CD4-positive, alpha-beta T cell (primary cell): ENCODE measurements around the gene PIP5KL1. TPM values are rescaled to one million over a fixed set of nuclear protein-coding genes. Genes with fewer than 3 reads are reported as not detected.

Experiments
- ATAC-seq: fragments of 200-7000 bp; cut with Tn5 transposase; one replicate; pipeline ENCODE4 v1.10.0; 2022; ENCODE audit warnings: mild to moderate bottlenecking; ENCODE audit not compliant: poor library complexity
- CTCF ChIA-PET: fragments of 350-600 bp; sonication (Branson Sonifier 250); formaldehyde crosslinking; loops from one replicate; lab custom pipeline; 2021; ENCODE audit warnings: antibody characterized with exemption, inconsistent platforms; lab: Charles Lee
- POLR2A ChIA-PET: fragments of 350-600 bp; sonication (Branson Sonifier 250); formaldehyde crosslinking; loops from one replicate; lab custom pipeline; 2021; ENCODE audit warnings: antibody characterized with exemption, inconsistent platforms; lab: Charles Lee
- DNase-seq, 14 experiments: peaks; one replicate each; pipeline ENCODE4 v3.0.0-alpha.2; 2013 to 2020; ENCODE audit warnings: mixed read lengths in 2 of 14
- H3K27ac ChIP-seq, 2 donors: one replicate each; pipeline versions ENCODE4 v1.5.1 to v1.7.0; 2013; ENCODE audit warnings: low read length in 2 of 2, low read depth in 1 of 2, mild to moderate bottlenecking in 1 of 2
- H3K27me3 ChIP-seq, 2 experiments: 1 replicate in 1 of 2; 2 replicates in 1 of 2; pipeline versions ENCODE4 v1.6.1 to v1.7.0; 2013; ENCODE audit warnings: low read length in 2 of 2, control low read depth in 1 of 2, mild to moderate bottlenecking in 1 of 2, moderate library complexity in 1 of 2; ENCODE audit not compliant: insufficient read depth in 2 of 2, control insufficient read depth in 1 of 2
- H3K36me3 ChIP-seq: one replicate; pipeline ENCODE4 v1.6.1; 2013; ENCODE audit warnings: low read length, control low read depth; ENCODE audit not compliant: insufficient read depth
- H3K4me1 ChIP-seq: one replicate; pipeline ENCODE4 v1.6.1; 2013; ENCODE audit warnings: low read length, control low read depth; ENCODE audit not compliant: insufficient read depth
- H3K4me3 ChIP-seq: one replicate; pipeline ENCODE4 v1.5.1; 2013; ENCODE audit warnings: mild to moderate bottlenecking, low read length, moderate library complexity
- H3K9me3 ChIP-seq, 2 experiments: 1 replicate in 1 of 2; 2 replicates in 1 of 2; pipeline versions ENCODE4 v1.6.1 to v1.7.0; 2013; ENCODE audit warnings: low read length in 2 of 2, mild to moderate bottlenecking in 2 of 2, control low read depth in 1 of 2, moderate library complexity in 1 of 2; ENCODE audit not compliant: control insufficient read depth in 1 of 2, insufficient read depth in 1 of 2
- H3K27ac Mint-ChIP-seq: one replicate; pipeline ENCODE4 v1.8.0; 2020; ENCODE audit warnings: mixed read lengths
- H3K27me3 Mint-ChIP-seq: one replicate; pipeline ENCODE4 v1.8.0; 2021; ENCODE audit warnings: mixed read lengths
- H3K36me3 Mint-ChIP-seq: one replicate; pipeline ENCODE4 v1.8.0; 2021; ENCODE audit warnings: low read depth, mixed read lengths
- H3K4me1 Mint-ChIP-seq: one replicate; pipeline ENCODE4 v1.8.0; 2021; ENCODE audit warnings: low read depth, mixed read lengths
- H3K4me3 Mint-ChIP-seq: one replicate; pipeline ENCODE4 v1.8.0; 2020; ENCODE audit warnings: mild to moderate bottlenecking, mixed read lengths
- H3K9me3 Mint-ChIP-seq: one replicate; pipeline ENCODE4 v1.8.0; 2020; ENCODE audit warnings: mixed read lengths
- intact Hi-C, 2 experiments: fragments of 100-400 bp; cut with DNase I in 1 of 2; cut with micrococcal nuclease in 1 of 2; formaldehyde crosslinking; loops; one replicate each; pipeline versions ENCODE4 v1.15.1 to v1.9.0; 2023 to 2025; cut with DNase I, micrococcal nuclease
- total RNA-seq, 174 experiments: library from RNA in 2 of 174; stranded (reverse) in 2 of 174; gene quantifications; one replicate each; pipeline ENCODE4 v1.2.3 and lab custom pipeline; 2021 to 2026
- TF ChIP-seq, protein P1 (sequence below): fragments of 200-600 bp; IDR thresholded peaks from one replicate; pipeline ENCODE4 v1.8.0; 2022; ENCODE audit warnings: antibody characterized with exemption, mild to moderate bottlenecking

Gene PIP5KL1
- total RNA-seq, 2 experiments from 2014 or later: 2.9 to 3.3 TPM

DNA sequence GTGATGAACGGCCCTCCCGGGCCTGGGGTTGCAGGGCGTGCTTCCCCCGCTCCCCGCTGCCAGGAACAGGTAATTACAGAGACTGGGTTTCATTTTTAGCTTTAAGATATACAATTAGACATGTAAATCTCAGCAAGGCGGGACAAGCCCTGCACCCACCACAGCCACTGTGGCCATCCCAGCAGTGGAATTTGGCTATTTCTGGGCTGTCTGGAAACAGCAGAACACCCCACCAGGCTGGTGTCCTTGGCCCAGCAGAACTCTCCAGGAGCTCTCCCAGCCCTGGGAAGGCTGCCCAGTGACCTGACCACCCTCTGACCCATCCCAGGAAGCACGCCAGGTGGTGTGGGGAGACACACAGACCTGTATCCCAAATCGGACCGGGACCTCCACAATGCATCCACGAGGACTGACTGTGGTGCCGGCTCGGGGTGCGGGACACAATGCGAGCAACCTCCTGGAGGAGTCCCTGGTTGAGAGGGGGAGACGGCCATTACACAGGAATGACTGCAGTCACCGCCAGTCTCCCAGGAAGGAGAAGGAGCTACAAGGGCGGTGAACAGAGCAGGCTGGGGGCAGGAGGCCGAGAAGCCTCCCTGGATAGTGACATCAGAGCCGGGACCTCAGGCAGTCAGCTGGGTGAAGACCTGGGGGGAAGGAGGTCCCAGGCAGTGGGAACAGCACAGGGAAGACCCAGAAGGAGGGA lies 32.9 kb upstream of the PIP5KL1 start:
- ATAC-seq: peak; percentile 22
- Histone ChIP-seq H3K36me3 (peaks cover 44% of the 10 kb centered on the region), H3K9me3 (no peaks in the 10 kb centered on the region), H3K27me3 (no peaks in the 10 kb centered on the region), H3K4me3 (peak overlapping the region; percentile 4), H3K4me1 (peaks cover 93% of the 10 kb centered on the region), H3K27ac (peak overlapping the region; percentile 54 to 65)
- Mint-ChIP-seq H3K4me1 (peaks cover 99% of the 10 kb centered on the region), H3K4me3 (peak overlapping the region; percentile 82), H3K36me3 (peaks cover 90% of the 10 kb centered on the region), H3K9me3 (no peaks in the 10 kb centered on the region), H3K27me3 (no peaks in the 10 kb centered on the region), H3K27ac (peak overlapping the region; percentile 97)
- DNase-seq: peak in 1 of 14 experiments; percentile 38
- intact Hi-C loops: no loop called here
- CTCF ChIA-PET: interaction anchor here (1.2 to 1.7 kb wide), 2 partner anchors 14 to 19 kb away, joined by 3 to 6 read pairs; no protein-coding TSS in a partner anchor
- POLR2A ChIA-PET: interaction anchor here (1.2 to 34.9 kb wide), 4 partner anchors 9 to 63 kb away, joined by 5 to 1020 read pairs (median 140); partner anchors contain the start of gene EEIG1
- TF ChIP-seq, protein P1, sequence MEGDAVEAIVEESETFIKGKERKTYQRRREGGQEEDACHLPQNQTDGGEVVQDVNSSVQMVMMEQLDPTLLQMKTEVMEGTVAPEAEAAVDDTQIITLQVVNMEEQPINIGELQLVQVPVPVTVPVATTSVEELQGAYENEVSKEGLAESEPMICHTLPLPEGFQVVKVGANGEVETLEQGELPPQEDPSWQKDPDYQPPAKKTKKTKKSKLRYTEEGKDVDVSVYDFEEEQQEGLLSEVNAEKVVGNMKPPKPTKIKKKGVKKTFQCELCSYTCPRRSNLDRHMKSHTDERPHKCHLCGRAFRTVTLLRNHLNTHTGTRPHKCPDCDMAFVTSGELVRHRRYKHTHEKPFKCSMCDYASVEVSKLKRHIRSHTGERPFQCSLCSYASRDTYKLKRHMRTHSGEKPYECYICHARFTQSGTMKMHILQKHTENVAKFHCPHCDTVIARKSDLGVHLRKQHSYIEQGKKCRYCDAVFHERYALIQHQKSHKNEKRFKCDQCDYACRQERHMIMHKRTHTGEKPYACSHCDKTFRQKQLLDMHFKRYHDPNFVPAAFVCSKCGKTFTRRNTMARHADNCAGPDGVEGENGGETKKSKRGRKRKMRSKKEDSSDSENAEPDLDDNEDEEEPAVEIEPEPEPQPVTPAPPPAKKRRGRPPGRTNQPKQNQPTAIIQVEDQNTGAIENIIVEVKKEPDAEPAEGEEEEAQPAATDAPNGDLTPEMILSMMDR: no peak

GRCh38 chr9:127963041-127963358 lies 32.4 kb upstream of the PIP5KL1 start:
- Histone ChIP-seq H3K27ac (peak overlapping the region; percentile 54), H3K4me1 (peaks cover 89% of the 10 kb centered on the region), H3K4me3 (peak overlapping the region; percentile 4), H3K27me3 (no peaks in the 10 kb centered on the region), H3K36me3 (peaks cover 44% of the 10 kb centered on the region), H3K9me3 (no peaks in the 10 kb centered on the region)
- ChIA-PET CTCF (interaction anchor here (1.2 to 1.7 kb wide), 2 partner anchors 14 to 19 kb away, joined by 3 to 6 read pairs; no protein-coding TSS in a partner anchor), POLR2A (interaction anchor here (1.2 to 34.9 kb wide), 4 partner anchors 9 to 64 kb away, joined by 5 to 1020 read pairs (median 140); partner anchors contain the start of gene EEIG1)
- TF ChIP-seq, protein P1: no peak
- DNase-seq (no peak), ATAC-seq (no peak)
- Mint-ChIP-seq H3K27ac (peak overlapping the region; percentile 97), H3K36me3 (peaks cover 87% of the 10 kb centered on the region), H3K27me3 (no peaks in the 10 kb centered on the region), H3K9me3 (no peaks in the 10 kb centered on the region), H3K4me3 (peak overlapping the region; percentile 82), H3K4me1 (peaks cover 99% of the 10 kb centered on the region)
- intact Hi-C loops: no loop called here

- ChIA-PET POLR2A (interaction anchor here (2.0 to 34.9 kb wide), 3 partner anchors 8 to 64 kb away, joined by 9 to 1020 read pairs (median 272); partner anchors contain the start of gene EEIG1), CTCF (interaction anchor here (1.2 to 1.7 kb wide), 2 partner anchors 13 to 18 kb away, joined by 3 to 6 read pairs; no protein-coding TSS in a partner anchor)
- peak overlapping the region; percentile 54 for H3K27ac ChIP-seq
- H3K36me3 Mint-ChIP-seq: peaks cover 83% of the 10 kb centered on the region
- peaks cover 99% of the 10 kb centered on the region for H3K4me1 Mint-ChIP-seq
- H3K27ac Mint-ChIP-seq: peak overlapping the region; percentile 97
- H3K4me3 ChIP-seq: no peak overlapping the region
- H3K4me3 Mint-ChIP-seq: peak overlapping the region; percentile 82
- intact Hi-C loops: no loop called here
- no peaks in the 10 kb centered on the region for H3K27me3 Mint-ChIP-seq
- H3K27me3 ChIP-seq: no peaks in the 10 kb centered on the region
- H3K4me1 ChIP-seq: peaks cover 87% of the 10 kb centered on the region
- H3K9me3 Mint-ChIP-seq: no peaks in the 10 kb centered on the region
- TF ChIP-seq, protein P1: no peak
- H3K9me3 ChIP-seq: no peaks in the 10 kb centered on the region
- no peak for ATAC-seq
- DNase-seq: no peak
- H3K36me3 ChIP-seq: peaks cover 44% of the 10 kb centered on the region
These were observed 31.7 kb upstream of the PIP5KL1 start for GRCh38 chr9:127962278-127962677.
